Measurements from ENCODE around the gene PGM3. TPM values are rescaled to one million over a fixed set of nuclear protein-coding genes. Genes with fewer than 3 reads are reported as not detected.

PGM3 gene
- total RNA-seq, 1 experiment from 2014 or later: 117 TPM

- H3K27me3 Mint-ChIP-seq (ENCODE audit: insufficient read depth, unreplicated experiment): no peaks in the 10 kb centered on the region
- TF ChIP-seq, protein P1, sequence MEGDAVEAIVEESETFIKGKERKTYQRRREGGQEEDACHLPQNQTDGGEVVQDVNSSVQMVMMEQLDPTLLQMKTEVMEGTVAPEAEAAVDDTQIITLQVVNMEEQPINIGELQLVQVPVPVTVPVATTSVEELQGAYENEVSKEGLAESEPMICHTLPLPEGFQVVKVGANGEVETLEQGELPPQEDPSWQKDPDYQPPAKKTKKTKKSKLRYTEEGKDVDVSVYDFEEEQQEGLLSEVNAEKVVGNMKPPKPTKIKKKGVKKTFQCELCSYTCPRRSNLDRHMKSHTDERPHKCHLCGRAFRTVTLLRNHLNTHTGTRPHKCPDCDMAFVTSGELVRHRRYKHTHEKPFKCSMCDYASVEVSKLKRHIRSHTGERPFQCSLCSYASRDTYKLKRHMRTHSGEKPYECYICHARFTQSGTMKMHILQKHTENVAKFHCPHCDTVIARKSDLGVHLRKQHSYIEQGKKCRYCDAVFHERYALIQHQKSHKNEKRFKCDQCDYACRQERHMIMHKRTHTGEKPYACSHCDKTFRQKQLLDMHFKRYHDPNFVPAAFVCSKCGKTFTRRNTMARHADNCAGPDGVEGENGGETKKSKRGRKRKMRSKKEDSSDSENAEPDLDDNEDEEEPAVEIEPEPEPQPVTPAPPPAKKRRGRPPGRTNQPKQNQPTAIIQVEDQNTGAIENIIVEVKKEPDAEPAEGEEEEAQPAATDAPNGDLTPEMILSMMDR (IDR thresholded peaks at IDR 0.05; ENCODE audit: unreplicated experiment): no peak
- H3K9me3 Mint-ChIP-seq (ENCODE audit: unreplicated experiment): no peaks in the 10 kb centered on the region
- no peak overlapping the region for H3K4me3 Mint-ChIP-seq (ENCODE audit: unreplicated experiment)
- ChIA-PET CTCF (interaction anchor here (0.5 to 9.3 kb wide), 5 partner anchors 14 to 96 kb away, joined by 3 to 96 read pairs (median 4); partner anchors contain the start of genes DOP1A and UBE3D), POLR2A (interaction anchor here (2.7 kb wide), 1 partner anchor 52 kb away, joined by 15 read pairs; the partner anchor contains the start of gene DOP1A)
- peaks cover 47% of the 10 kb centered on the region for H3K36me3 Mint-ChIP-seq (ENCODE audit: insufficient read depth, unreplicated experiment)
- H3K27ac Mint-ChIP-seq (ENCODE audit: low read depth, unreplicated experiment): no peak overlapping the region
- no peaks in the 10 kb centered on the region for H3K4me1 Mint-ChIP-seq (ENCODE audit: insufficient read depth, unreplicated experiment)
- DNase-seq (ENCODE audit: unreplicated experiment): peak; percentile 52
- no TSS peak for BruUV-seq (replicated peaks)
- intact Hi-C loops (cut with micrococcal nuclease): loop anchor here (2.0 kb wide), 1 partner anchor 47 kb away; no protein-coding TSS in a partner anchor
These were observed 73.2 kb downstream of the PGM3 start for GRCh38 chr6:83119742-83120300.

DNA sequence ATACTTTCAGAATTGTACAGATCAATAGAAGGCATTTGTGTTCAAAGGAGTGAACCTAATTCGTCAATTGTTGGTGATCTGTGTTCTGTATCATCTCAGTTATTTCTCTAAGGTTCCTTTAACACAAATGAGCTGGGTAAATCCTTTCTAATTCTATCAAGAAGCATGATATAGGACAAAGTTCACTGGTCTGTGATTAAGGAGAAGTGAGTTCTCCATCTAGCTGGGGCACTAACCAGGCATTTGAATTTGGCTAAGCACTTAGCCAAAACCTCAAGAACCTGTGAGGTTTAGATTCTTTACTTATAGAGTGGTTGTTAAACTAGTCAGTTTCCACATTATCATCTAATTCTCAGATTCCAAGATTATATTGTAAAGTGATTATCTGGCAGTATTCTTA, 75.3 kb downstream of the PGM3 start:
- H3K27me3 Mint-ChIP-seq (ENCODE audit: insufficient read depth, unreplicated experiment): no peaks in the 10 kb centered on the region
- CTCF ChIA-PET: interaction anchor here (0.5 to 9.3 kb wide), 7 partner anchors 42 to 922 kb away, joined by 3 to 96 read pairs (median 4); partner anchors contain the start of genes DOP1A and UBE3D
- H3K36me3 Mint-ChIP-seq (ENCODE audit: insufficient read depth, unreplicated experiment): peaks cover 34% of the 10 kb centered on the region
- TF ChIP-seq, protein P1 (IDR thresholded peaks at IDR 0.05; ENCODE audit: unreplicated experiment): no peak
- no peaks in the 10 kb centered on the region for H3K9me3 Mint-ChIP-seq (ENCODE audit: unreplicated experiment)
- H3K4me1 Mint-ChIP-seq (ENCODE audit: insufficient read depth, unreplicated experiment): peaks cover 6% of the 10 kb centered on the region
- intact Hi-C loops (cut with micrococcal nuclease): loop anchor here (2.0 kb wide), 1 partner anchor 45 kb away; no protein-coding TSS in a partner anchor
- no peak for DNase-seq (ENCODE audit: unreplicated experiment)
- no peak overlapping the region for H3K27ac Mint-ChIP-seq (ENCODE audit: low read depth, unreplicated experiment)
- H3K4me3 Mint-ChIP-seq (ENCODE audit: unreplicated experiment): no peak overlapping the region
- POLR2A ChIA-PET: interaction anchor here (0.7 to 2.4 kb wide), 5 partner anchors 8 to 66 kb away, joined by 3 to 10 read pairs (median 5); partner anchors contain the start of genes DOP1A and UBE3D
- BruUV-seq (replicated peaks): no TSS peak

Other genes with a start within 250 kb of the PGM3 start
- gene UBE3D, start 127.4 kb downstream of the PGM3 start, total RNA-seq (2022): 3.0 and 5.5 TPM in 2 replicates
- gene DOP1A, start 125.6 kb downstream of the PGM3 start, total RNA-seq (2022): 25.8 and 31.3 TPM in 2 replicates
- gene RWDD2A, start 92 bp upstream of the PGM3 start, total RNA-seq (2022): 6.5 and 7.5 TPM in 2 replicates
- gene ME1, start 237.8 kb upstream of the PGM3 start, total RNA-seq (2022): 16.7 and 17.8 TPM in 2 replicates